Smooth muscle cell (in vitro differentiated cells): ENCODE measurements around the gene ASCL2. TPM values are rescaled to one million over a fixed set of nuclear protein-coding genes. Genes with fewer than 3 reads are reported as not detected.

ENCODE experiments used
- DNase-seq: peaks from one replicate; lab custom pipeline; 2025; ENCODE audit not compliant: unreplicated experiment; lab: John Stamatoyannopoulos, UW
- H2AFZ ChIP-seq: fragments of 200-600 bp; sonication (generic); 2 replicates; pipeline ENCODE4 v1.6.0; 2016; ENCODE audit warnings: antibody characterized with exemption, low read depth, mild to moderate bottlenecking
- H3F3A ChIP-seq: fragments of 200-600 bp; sonication (generic); 2 replicates; pipeline ENCODE4 v1.6.0; 2017; ENCODE audit warnings: antibody characterized with exemption, low read depth
- H3K27ac ChIP-seq: fragments of 200-600 bp; sonication (generic); 2 replicates; pipeline ENCODE4 v1.5.1; 2016; ENCODE audit warnings: low read depth, mild to moderate bottlenecking
- H3K27me3 ChIP-seq: fragments of 200-600 bp; sonication (generic); 2 replicates; pipeline ENCODE4 v1.6.1; 2016; ENCODE audit warnings: low read depth, mild to moderate bottlenecking
- H3K36me3 ChIP-seq: fragments of 200-600 bp; sonication (generic); 2 replicates; pipeline ENCODE4 v1.5.1; 2016; ENCODE audit warnings: low read depth
- H3K4me1 ChIP-seq: fragments of 200-600 bp; sonication (generic); 2 replicates; pipeline ENCODE4 v1.5.1; 2016; ENCODE audit warnings: low read depth
- H3K4me2 ChIP-seq: fragments of 200-600 bp; sonication (generic); 2 replicates; pipeline ENCODE4 v1.6.0; 2016; ENCODE audit warnings: mild to moderate bottlenecking
- H3K4me3 ChIP-seq: fragments of 200-600 bp; sonication (generic); 2 replicates; pipeline ENCODE4 v1.5.1; 2016; ENCODE audit warnings: mild to moderate bottlenecking
- H3K79me2 ChIP-seq: fragments of 200-600 bp; sonication (generic); 2 replicates; pipeline ENCODE4 v1.6.0; 2016; ENCODE audit warnings: low read depth, mild to moderate bottlenecking
- H3K9ac ChIP-seq: fragments of 200-600 bp; sonication (generic); 2 replicates; pipeline ENCODE4 v1.6.0; 2016; ENCODE audit warnings: low read depth
- H3K9me3 ChIP-seq: fragments of 200-600 bp; sonication (generic); replicated peaks from 2 replicates; pipeline ENCODE4 v1.5.1; 2016; ENCODE audit warnings: low read depth
- H4K20me1 ChIP-seq: fragments of 200-600 bp; sonication (generic); 2 replicates; pipeline ENCODE4 v1.6.0; 2016; ENCODE audit warnings: low read depth
- CTCF ChIP-seq: fragments of 200-600 bp; sonication (generic); IDR thresholded peaks from 2 replicates; pipeline ENCODE4 v1.5.1; 2017; ENCODE audit warnings: borderline replicate concordance, mild to moderate bottlenecking, antibody characterized with exemption; ENCODE audit not compliant: insufficient read depth, poor library complexity, severe bottlenecking
- WGBS: methylation state at CpG from one replicate; pipeline ENCODE4 v1.1.7; 2016; ENCODE audit warnings: low lambda C conversion rate; 5-methylcytosine and 5-hydroxymethylcytosine counted together
- polyA plus RNA-seq: library from polyadenylated mRNA; unstranded; fragments of >200 nt; fragmentation: Nextera tagmentation; extraction: Ambion mirVana; gene quantifications from 2 replicates; pipeline ENCODE4 v1.2.1, GENCODE V29; 2016
- total RNA-seq: library from RNA; depleted of rRNA; stranded (reverse); fragments of >200 nt; gene quantifications from 2 replicates; pipeline ENCODE4 v1.2.3, GENCODE V29; 2014

ASCL2 gene
- total and polyA plus RNA-seq, 2 experiments from 2014 or later: 0.33 TPM; not detected in 1

DNA sequence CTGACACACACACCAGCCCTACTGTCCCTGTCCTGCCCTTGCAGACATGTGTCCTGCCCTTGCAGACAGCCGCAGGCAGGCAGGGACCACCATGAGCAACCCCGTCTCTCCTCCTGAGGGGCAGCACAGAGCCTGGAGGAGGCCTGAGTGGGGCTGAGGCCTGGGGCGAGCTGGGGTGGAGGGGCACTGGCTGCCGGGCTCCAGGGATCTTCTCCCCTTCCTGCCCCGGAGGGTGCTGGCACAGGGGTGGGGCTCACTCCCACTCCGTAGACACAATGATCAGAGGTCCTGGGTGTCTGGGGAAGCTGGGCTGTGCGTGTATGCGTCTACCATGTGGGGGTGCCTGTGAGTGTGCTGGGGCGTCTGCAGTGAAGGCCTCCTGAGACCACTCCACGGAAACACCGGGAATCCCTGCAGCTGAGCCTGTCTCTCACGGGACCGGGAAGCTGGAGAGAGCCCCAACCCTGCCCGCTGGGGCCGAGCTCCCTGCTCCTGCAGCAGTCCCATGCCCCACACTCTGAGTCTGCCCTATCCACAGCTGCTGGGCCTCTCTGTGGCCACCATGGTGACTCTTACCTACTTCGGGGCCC lies 32.0 kb upstream of the ASCL2 start:
- no peak for DNase-seq
- Histone ChIP-seq H3K27me3 (no peaks in the 10 kb centered on the region), H3K9ac (no peak overlapping the region), H3K27ac (no peak overlapping the region), H3K9me3 (no peaks in the 10 kb centered on the region), H3F3A (no peaks in the 10 kb centered on the region), H3K4me3 (no peak overlapping the region), H2AFZ (no peak overlapping the region), H3K4me1 (peaks cover 7% of the 10 kb centered on the region), H3K4me2 (no peak overlapping the region), H3K79me2 (no peaks in the 10 kb centered on the region), H3K36me3 (no peaks in the 10 kb centered on the region), H4K20me1 (no peaks in the 10 kb centered on the region)
- no peak for TF ChIP-seq CTCF
- WGBS: 90% methylated on average over 14 of the region's 16 CpGs

DNA sequence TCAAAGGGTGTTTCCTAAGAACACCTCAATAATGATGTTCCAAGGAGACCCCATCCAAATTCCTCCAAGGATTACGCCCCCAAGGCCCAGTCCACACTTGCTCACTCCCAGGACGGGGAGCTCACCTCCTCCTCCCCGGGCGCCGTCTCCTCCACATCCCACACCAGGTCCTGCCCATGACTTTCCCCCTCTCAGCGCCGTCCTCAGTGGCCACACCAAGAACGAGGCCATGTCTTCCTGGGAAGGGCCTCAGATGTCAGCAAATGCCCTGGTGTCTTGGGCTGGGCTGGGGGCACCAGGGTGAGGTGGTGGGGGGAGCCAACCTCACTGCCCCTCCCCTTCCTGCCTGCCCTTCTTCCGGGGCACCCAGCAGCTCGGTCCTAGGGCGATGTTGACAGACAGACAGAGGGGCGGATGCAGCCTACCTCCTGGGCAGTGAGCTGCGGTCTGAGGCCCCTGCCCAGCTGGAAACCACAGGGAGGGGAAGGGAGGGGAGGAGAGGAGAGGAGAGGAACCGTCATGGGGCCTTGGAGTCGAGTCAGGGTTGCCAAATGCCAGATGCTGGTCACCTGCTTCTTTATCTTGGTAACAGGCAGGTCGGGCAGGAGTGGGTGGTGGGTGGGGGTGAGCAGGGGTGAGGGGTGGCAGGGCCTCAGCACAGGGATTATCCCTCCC lies 31.4 kb upstream of the ASCL2 start, which contains the start of the genes C11orf21 and TSPAN32:
C11orf21 (minus strand) TSS at position 288 of the 675 bp plus-strand sequence; CDS start at position 178, 110 bp downstream.
TSPAN32 (plus strand) TSS at position 383 of the 675 bp plus-strand sequence; CDS start at position 520, 137 bp downstream.
- Histone ChIP-seq H3K4me1 (peaks cover 7% of the 10 kb centered on the region), H3K27ac (no peak within 1 kb of the TSS), H3K9me3 (no peaks in the 10 kb centered on the region), H3K36me3 (no peaks in the 10 kb centered on the region), H3K4me3 (no peak within 1 kb of the TSS), H3K4me2 (no peak within 1 kb of the TSS), H3K79me2 (no peaks in the 10 kb centered on the region), H2AFZ (no peak within 1 kb of the TSS), H3K9ac (no peak within 1 kb of the TSS), H3F3A (no peaks in the 10 kb centered on the region), H4K20me1 (no peaks in the 10 kb centered on the region), H3K27me3 (no peaks in the 10 kb centered on the region)
- DNase-seq: no peak
- WGBS: 85% methylated on average over 13 of the region's 16 CpGs
- no peak for TF ChIP-seq CTCF

DNA sequence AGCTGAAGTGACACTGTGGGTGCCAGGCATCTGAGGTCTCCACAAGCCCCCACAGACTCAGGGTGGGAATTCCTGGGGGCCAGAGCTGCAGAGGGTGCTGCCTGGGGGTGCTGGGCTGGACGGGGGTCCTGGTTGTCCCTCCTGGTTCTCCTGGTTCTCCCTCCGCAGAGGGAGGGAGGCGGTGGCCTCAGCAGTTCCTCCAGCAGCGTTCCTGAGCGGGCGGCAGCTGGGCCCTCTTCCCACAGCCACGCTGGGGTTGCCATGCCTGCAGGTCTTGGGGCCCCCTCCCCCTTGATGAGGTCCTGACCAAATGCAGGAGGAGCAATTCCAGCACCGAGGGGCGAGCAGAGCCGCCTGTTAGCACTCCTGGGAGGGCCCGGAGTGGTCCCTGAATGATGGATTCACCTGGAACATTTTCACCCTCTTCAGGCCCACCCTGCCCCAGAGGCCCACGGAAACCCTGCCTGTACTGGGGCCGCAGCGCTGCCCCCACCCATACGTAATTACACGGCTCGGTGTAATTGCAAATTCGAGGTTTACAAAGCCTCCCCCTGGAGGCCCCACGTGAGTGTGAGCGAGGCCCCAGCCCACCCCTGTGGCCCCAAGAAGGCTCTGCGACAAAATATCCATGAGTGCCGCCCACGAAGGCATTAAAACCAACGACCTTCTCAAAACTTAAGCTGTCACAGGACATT lies 30.7 kb upstream of the ASCL2 start:
- Histone ChIP-seq H4K20me1 (no peaks in the 10 kb centered on the region), H3K27me3 (no peaks in the 10 kb centered on the region), H3K79me2 (no peaks in the 10 kb centered on the region), H3K27ac (no peak overlapping the region), H2AFZ (no peak overlapping the region), H3K9ac (no peak overlapping the region), H3K9me3 (no peaks in the 10 kb centered on the region), H3F3A (no peaks in the 10 kb centered on the region), H3K36me3 (no peaks in the 10 kb centered on the region), H3K4me3 (no peak overlapping the region), H3K4me2 (no peak overlapping the region), H3K4me1 (peaks cover 3% of the 10 kb centered on the region)
- no peak for TF ChIP-seq CTCF
- WGBS: 74% methylated on average over 24 of the region's 24 CpGs
- DNase-seq: no peak
